ENCODE data around the gene CFDP1. TPM values are rescaled to one million over a fixed set of nuclear protein-coding genes. Genes with fewer than 3 reads are reported as not detected.

Gene CFDP1
- total and polyA plus RNA-seq, 2 donors (not counting 1 experiment from before 2014, with no cell fraction given) = 6.3 to 42.8 TPM

DNA sequence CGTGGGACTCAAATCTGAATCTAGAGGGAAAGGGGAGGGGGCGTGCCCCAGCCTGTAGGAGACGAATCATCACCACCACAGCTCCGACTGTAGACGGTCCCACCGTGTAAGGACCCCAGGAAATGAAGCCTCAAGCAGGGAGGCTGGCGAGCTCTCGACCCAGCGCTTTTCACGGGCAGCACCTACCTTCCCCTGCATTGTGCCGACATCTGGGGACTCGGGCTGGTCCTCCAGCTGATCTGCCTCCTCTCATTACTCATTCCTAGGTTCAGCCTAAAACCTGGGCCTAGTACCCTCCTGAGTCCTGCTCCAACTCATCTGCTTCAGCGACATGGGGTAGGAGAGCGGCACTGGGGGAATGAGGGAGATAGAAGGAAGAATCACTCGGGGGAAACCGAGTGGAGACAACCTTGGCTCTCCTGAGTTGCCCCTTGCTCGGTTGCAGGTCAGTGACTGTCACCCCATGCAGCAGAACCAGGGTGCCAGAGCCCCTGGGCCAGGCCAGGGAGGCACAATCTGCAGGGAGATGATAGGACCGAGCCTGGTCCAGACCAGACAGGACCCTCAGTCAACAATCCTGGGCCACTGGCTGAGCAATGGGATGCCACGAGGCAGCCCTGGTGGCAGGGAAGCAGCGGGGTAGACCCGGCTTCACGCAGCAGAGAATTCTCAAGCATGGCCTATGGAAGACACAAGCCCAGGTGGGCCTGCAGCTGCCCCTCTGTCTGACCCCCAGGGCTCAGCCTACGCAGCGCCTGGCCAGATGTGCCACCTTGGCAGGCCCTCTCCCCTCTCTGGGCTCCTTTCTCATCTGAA, 181.0 kb downstream of the CFDP1 start:
- H3K4me3 ChIP-seq (ENCODE audit: control extremely low read depth in 1 of 5, extremely low read depth in 1 of 5, insufficient read depth in 1 of 5, low read depth in 2 of 5, low read length in 4 of 5) = no peak overlapping the region
- intact Hi-C loops (cut with micrococcal nuclease) = no loop called here

More for the DNA sequence above, 181.0 kb downstream of the CFDP1 start:
- H3K4me1 ChIP-seq (ENCODE audit: control insufficient read depth in 2 of 2, insufficient read depth in 2 of 2, low read length in 2 of 2) = peaks cover 13 to 20% of the 10 kb centered on the region in 2 donors
- Mint-ChIP-seq H3K4me3 (peak overlapping the region; percentile 77), H3K27ac (no peak overlapping the region), H3K4me1 (peaks cover 13% of the 10 kb centered on the region), H3K27me3 (peaks cover 46% of the 10 kb centered on the region), H3K9me3 (ENCODE audit: insufficient read depth) (no peaks in the 10 kb centered on the region)
- H3K9me3 ChIP-seq (ENCODE audit: control extremely low read depth in 1 of 3, control insufficient read depth in 2 of 3, insufficient read depth in 1 of 3, low read length in 2 of 3) = peaks cover 0 to 13% (median 0%) of the 10 kb centered on the region in 3 donors
- no peaks in the 10 kb centered on the region for H3K36me3 ChIP-seq (replicated peaks in 1 of 2; ENCODE audit: control extremely low read depth in 1 of 2, control insufficient read depth in 1 of 2, extremely low read depth in 1 of 2, insufficient read depth in 2 of 2, low read length in 1 of 2)
- 72% methylated on average over 23 of the region's 24 CpGs for WGBS (ENCODE audit: insufficient coverage)
- H4K20me1 ChIP-seq (ENCODE audit: control insufficient read depth, insufficient read depth, low read length, poor library complexity, severe bottlenecking) = peaks cover 8% of the 10 kb centered on the region
- ATAC-seq (ENCODE audit: low read depth) = no peak
- ChIA-PET POLR2A (no interaction called here), CTCF (interaction anchor here (1.0 kb wide), 1 partner anchor 569 kb away, joined by 5 read pairs; no protein-coding TSS in a partner anchor)
- peaks cover 0 to 81% (median 39%) of the 10 kb centered on the region in 4 experiments for H3K27me3 ChIP-seq (replicated peaks in 1 of 4; ENCODE audit: control extremely low read depth in 1 of 4, control insufficient read depth in 3 of 4, insufficient read depth in 4 of 4, low read length in 3 of 4)
- no peak overlapping the region for H2AFZ ChIP-seq (ENCODE audit: insufficient read depth, low read depth, low read length, poor library complexity, severe bottlenecking)
- no peaks in the 10 kb centered on the region for H3K79me2 ChIP-seq (ENCODE audit: control insufficient read depth, insufficient read depth, low read length)
- peak overlapping the region; percentile 70 for H3K4me2 ChIP-seq (replicated peaks; ENCODE audit: low read depth, low read length, poor library complexity, severe bottlenecking)
- no peak overlapping the region for H3K27ac ChIP-seq (ENCODE audit: low read length in 2 of 2)
- TF ChIP-seq, protein P1, sequence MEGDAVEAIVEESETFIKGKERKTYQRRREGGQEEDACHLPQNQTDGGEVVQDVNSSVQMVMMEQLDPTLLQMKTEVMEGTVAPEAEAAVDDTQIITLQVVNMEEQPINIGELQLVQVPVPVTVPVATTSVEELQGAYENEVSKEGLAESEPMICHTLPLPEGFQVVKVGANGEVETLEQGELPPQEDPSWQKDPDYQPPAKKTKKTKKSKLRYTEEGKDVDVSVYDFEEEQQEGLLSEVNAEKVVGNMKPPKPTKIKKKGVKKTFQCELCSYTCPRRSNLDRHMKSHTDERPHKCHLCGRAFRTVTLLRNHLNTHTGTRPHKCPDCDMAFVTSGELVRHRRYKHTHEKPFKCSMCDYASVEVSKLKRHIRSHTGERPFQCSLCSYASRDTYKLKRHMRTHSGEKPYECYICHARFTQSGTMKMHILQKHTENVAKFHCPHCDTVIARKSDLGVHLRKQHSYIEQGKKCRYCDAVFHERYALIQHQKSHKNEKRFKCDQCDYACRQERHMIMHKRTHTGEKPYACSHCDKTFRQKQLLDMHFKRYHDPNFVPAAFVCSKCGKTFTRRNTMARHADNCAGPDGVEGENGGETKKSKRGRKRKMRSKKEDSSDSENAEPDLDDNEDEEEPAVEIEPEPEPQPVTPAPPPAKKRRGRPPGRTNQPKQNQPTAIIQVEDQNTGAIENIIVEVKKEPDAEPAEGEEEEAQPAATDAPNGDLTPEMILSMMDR (IDR thresholded peaks at IDR 0.05) = no peak
- peak; percentile 27 for TF ChIP-seq EZH2 (IDR thresholded peaks at IDR 0.05; ENCODE audit: borderline replicate concordance, insufficient read depth, low read depth, low read length, poor library complexity, severe bottlenecking)
- H3K9ac ChIP-seq (ENCODE audit: low read length) = no peak overlapping the region
- DNase-seq = no peak

Measured in B cell (primary cell).